ENCODE measurements around the gene TNFSF9.

- TF ChIP-seq POLR2A (IDR thresholded peaks at IDR 0.05; ENCODE audit: low read depth, low read length) (no peak), PAX5 (IDR thresholded peaks at IDR 0.05; ENCODE audit: insufficient read depth, low read length, severe bottlenecking) (no peak)
These were observed 40.7 kb upstream of the TNFSF9 start for GRCh38 chr19:6490134-6490533.
